VCaP (cell line): Measurements from ENCODE around the gene TAF1D.
A peak's percentile ranks its signal among the peaks of the same experiment; 100 is the strongest.
"Not testable (repeated sequence)": the region's sequence is repeated elsewhere in the genome, so short reads cannot be mapped to it uniquely, and the experiment has no call there.

Experiments
- H3K27ac ChIP-seq: fragments of 450-650 bp; 2 replicates; pipeline ENCODE4 v1.5.1; 2017
- TF ChIP-seq, protein P1 (sequence below): fragments of 450-650 bp; conservative IDR thresholded peaks from 2 replicates; pipeline ENCODE4 v1.5.1; 2017; ENCODE audit warnings: mild to moderate bottlenecking, moderate library complexity

The TAF1D gene, protein sequence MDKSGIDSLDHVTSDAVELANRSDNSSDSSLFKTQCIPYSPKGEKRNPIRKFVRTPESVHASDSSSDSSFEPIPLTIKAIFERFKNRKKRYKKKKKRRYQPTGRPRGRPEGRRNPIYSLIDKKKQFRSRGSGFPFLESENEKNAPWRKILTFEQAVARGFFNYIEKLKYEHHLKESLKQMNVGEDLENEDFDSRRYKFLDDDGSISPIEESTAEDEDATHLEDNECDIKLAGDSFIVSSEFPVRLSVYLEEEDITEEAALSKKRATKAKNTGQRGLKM

DNA sequence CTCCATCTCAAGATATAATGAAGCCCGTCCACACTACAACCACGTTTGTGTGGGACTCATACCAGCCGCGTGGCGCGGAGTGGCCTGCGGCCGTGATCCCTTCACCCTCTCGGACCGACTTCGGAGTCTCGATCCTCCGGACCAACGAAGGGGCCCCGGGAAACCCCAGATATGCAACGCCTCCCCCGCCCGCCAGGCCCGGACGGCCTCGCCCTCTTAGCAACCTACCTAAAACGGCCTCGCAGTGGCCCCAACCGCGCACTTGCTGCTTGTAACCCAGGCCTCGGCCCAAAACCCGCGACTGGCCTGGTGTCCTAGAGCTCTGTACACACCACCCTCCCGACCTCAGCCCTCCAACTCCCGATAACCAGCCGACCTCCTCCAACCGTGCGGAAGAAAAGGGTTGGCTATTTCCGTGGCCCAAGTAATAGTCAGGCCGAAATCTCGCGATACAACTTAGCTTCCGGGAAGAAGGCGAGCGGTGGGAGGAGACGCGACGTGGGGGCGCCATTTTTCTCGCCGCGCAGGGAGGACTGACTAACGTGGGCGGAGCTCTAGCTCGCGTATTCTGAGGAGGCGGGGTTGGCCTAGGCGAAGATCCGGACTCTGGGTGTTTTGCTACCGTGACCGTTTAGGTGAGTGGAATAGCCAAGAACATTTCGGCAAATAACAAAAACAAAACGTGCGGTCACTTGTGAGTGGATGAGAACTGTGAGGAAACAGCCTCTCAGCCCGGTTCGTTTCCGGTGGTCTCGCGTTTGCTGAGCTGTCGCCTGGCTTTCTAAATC lies at the start of gene TAF1D, which contains the start of gene C11orf54:
Gene TAF1D (minus strand): TSS at position 402 of the 788 bp plus-strand sequence. CDS start 2,191 bp downstream, outside the sequence.
Gene C11orf54 (plus strand): TSS at position 579 of the 788 bp plus-strand sequence. CDS start 5,722 bp downstream, outside the sequence.
- TF ChIP-seq, protein P1, sequence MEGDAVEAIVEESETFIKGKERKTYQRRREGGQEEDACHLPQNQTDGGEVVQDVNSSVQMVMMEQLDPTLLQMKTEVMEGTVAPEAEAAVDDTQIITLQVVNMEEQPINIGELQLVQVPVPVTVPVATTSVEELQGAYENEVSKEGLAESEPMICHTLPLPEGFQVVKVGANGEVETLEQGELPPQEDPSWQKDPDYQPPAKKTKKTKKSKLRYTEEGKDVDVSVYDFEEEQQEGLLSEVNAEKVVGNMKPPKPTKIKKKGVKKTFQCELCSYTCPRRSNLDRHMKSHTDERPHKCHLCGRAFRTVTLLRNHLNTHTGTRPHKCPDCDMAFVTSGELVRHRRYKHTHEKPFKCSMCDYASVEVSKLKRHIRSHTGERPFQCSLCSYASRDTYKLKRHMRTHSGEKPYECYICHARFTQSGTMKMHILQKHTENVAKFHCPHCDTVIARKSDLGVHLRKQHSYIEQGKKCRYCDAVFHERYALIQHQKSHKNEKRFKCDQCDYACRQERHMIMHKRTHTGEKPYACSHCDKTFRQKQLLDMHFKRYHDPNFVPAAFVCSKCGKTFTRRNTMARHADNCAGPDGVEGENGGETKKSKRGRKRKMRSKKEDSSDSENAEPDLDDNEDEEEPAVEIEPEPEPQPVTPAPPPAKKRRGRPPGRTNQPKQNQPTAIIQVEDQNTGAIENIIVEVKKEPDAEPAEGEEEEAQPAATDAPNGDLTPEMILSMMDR: no peak

DNA sequence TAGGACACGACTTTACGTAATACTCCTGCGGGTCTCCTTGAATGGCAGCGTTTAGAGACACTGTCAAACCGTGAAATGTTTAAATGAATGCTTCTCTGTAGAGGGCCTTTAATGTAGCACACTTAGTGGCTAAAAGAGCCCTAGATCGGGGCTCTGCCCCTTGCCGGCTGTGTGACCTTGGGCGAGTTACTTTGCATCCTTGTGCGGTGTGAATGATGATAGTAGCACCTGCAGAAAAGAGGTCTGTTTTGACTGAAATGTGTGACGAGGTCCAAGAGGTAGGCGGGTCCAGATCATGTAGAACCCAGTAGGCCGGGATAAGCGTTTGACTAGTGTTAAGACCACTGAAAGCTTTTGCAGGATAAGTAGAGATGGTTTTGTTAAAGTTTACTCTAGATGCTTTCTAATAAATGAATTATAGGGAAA lies 43.7 kb upstream of the TAF1D start:
- H3K27ac ChIP-seq: peak overlapping the region; percentile 98
- TF ChIP-seq, protein P1: 0 out of 2 replicates have a peak, but pooled peaks have one; percentile 3

More for the DNA sequence above, at the start of gene TAF1D, which contains the start of gene C11orf54:
- peak within 1 kb of the TSS; percentile 99 for H3K27ac ChIP-seq

DNA sequence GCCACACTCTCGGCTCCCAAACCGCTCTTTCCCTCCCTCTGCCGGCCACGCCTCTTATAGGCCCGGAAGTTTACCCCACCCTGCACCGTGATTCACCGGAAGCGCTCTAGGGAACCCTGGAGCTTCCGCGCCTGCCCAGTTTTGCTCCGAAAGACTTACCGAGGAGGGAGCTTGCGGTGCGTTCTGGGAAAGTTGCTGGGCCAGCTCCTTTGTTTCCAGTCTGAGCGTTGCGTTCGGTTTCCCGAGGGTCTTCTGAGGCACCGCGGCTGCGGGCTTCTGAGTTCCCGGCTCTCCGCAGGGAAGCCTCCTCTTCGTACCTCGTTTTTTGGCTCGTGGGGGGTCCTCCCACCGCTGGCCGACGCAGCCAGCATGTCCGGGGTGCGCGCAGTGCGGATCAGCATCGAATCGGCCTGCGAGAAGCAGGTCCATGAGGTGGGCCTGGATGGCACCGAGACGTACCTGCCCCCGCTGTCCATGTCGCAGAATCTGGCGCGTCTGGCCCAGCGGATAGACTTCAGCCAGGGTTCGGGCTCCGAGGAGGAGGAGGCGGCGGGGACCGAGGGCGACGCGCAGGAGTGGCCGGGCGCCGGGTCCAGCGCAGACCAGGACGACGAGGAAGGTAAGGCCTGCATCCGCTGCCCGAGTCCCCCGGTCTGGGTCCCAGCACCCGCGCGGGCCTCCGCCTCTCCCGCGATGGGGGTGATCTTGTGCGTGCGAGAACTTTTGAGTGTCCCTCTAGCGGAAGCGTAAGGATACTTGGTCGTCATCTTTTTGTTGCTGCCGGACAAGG lies 43.0 kb upstream of the TAF1D start, which contains the start of gene MED17:
Gene MED17 (plus strand): TSS at position 138 of the 790 bp plus-strand sequence. CDS start 232 bp downstream, at position 370.
- TF ChIP-seq, protein P1: peak; percentile 56
- peak within 1 kb of the TSS; percentile 98 for H3K27ac ChIP-seq

DNA sequence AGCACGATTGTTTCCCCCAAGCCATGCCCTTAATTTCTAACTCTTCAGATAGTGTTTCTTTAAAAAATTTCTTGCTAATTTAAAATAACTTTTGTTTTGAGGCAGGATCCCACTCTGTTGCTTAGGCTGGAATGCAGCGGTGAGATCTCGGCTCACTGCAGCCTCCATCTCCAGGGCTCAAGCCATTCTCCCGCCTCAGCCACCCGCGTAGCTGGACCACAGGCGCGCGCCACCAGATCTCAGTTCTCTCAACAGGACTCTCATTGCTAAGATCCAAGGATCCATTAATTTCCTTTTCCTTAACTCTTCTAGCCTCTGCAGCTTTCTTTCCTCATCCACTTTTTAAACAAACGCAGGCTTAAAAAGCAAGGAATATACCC lies 42.5 kb upstream of the TAF1D start:
- peak overlapping the region; percentile 98 for H3K27ac ChIP-seq
- TF ChIP-seq, protein P1: no peak

DNA sequence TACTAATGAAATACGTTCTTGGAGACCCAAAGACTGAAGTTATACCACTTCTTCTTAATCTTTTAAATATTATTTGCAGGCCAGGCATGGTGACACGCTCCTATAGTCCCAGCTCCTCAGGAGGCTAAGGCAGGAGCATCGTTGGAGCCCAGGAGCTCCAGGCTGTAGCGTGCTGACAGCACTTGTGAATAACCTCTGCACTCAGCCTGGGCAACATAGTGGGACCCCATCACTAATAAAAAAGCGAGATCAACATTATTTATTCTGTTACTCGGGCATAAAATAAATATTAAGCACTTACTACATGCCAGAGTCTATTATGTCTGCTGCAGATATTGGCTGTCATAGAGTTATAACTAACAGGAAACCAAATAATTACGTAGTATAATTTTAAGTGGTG lies 42.1 kb upstream of the TAF1D start:
- peak overlapping the region; percentile 98 for H3K27ac ChIP-seq
- TF ChIP-seq, protein P1: no peak

DNA sequence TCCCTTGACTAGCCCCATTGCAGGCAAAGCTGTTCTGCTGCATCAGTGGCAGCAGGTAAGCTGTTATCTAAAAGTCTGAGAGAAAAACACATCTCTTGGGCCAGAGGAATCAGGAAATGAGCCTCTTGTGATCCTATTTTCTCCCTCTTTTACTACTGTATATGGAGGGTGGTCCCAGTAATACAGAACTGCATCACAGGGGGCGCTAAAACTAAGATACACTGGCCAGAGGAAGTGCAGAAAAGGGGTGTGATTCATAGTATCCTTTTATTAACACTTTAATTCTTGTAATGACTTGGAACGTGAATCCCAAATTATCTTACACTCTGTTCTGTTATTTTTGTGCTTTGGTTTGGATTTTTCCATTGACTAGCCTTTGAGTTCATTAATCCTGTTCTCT lies 34.0 kb upstream of the TAF1D start:
- TF ChIP-seq, protein P1: peak; percentile 11; the same call in 1 of the 2 replicates
- no peak overlapping the region for H3K27ac ChIP-seq

DNA sequence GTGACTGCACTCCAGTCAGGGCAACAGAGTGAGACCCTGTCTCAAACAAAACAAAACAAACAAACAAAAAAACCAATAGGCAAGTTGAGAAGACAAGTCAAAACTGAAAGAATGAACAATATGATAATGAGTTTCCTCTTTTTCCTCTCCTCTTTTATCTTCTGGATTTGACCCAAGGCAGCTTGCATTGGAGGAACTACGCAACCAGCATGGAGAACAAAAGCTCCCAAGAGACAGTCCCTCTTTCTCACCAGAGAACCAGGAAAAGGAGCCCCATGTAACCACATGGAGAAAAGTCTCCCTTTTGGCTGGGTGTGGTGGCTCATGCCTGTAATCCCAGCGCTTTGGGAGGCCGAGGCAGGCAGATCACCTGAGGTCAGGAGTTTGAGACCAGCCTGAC lies 33.3 kb upstream of the TAF1D start:
- not testable (repeated sequence) for H3K27ac ChIP-seq
